Common myeloid progenitor, CD34-positive (primary cell): ENCODE measurements around the gene UBE2H.
"Not testable (repeated sequence)": the region's sequence is repeated elsewhere in the genome, so short reads cannot be mapped to it uniquely, and the experiment has no call there.

Experiments
- CTCF ChIA-PET: fragments of 350-600 bp; sonication (Branson Sonifier 250); formaldehyde crosslinking; loops from one replicate; lab custom pipeline; 2021; ENCODE audit warnings: antibody characterized with exemption; lab: Charles Lee
- POLR2A ChIA-PET: fragments of 350-600 bp; sonication (Branson Sonifier 250); formaldehyde crosslinking; loops from one replicate; lab custom pipeline; 2021; ENCODE audit warnings: antibody characterized with exemption; lab: Charles Lee
- DNase-seq, 3 donors: peaks; one replicate each; pipeline versions ENCODE4 v3.0.0 to v3.0.0-alpha.2; 2013
- H3K27ac ChIP-seq, 2 experiments: 1 replicate in 1 of 2; 2 replicates in 1 of 2; pipeline ENCODE4 v1.7.0; 2013; ENCODE audit warnings: inconsistent platforms in 2 of 2, low read length in 2 of 2, mild to moderate bottlenecking in 2 of 2, low read depth in 1 of 2, moderate library complexity in 1 of 2; ENCODE audit not compliant: severe bottlenecking in 2 of 2, insufficient read depth in 1 of 2, poor library complexity in 1 of 2
- H3K27me3 ChIP-seq, 5 experiments: replicated peaks in 2 of 5; 1 replicate in 3 of 5; 2 replicates in 2 of 5; pipeline versions ENCODE4 v1.6.1 to v1.7.0; 2013; ENCODE audit warnings: low read length in 4 of 5, mild to moderate bottlenecking in 2 of 5, moderate library complexity in 2 of 5, inconsistent platforms in 1 of 5; ENCODE audit not compliant: insufficient read depth in 5 of 5, control insufficient read depth in 4 of 5
- H3K36me3 ChIP-seq, 4 experiments: 1 replicate in 2 of 4; 2 replicates in 2 of 4; pipeline versions ENCODE4 v1.6.1 to v1.7.0; 2013; ENCODE audit warnings: low read length in 3 of 4, control low read depth in 1 of 4, mild to moderate bottlenecking in 1 of 4; ENCODE audit not compliant: control insufficient read depth in 4 of 4, insufficient read depth in 4 of 4
- H3K4me1 ChIP-seq, 4 experiments: 1 replicate in 3 of 4; 2 replicates in 1 of 4; pipeline versions ENCODE4 v1.6.1 to v1.7.1; 2013; ENCODE audit warnings: low read length in 3 of 4, mild to moderate bottlenecking in 3 of 4, control low read depth in 1 of 4, inconsistent platforms in 1 of 4, moderate library complexity in 1 of 4; ENCODE audit not compliant: control insufficient read depth in 4 of 4, insufficient read depth in 4 of 4; ENCODE audit errors: control extremely low read depth in 1 of 4
- H3K4me3 ChIP-seq, 7 experiments: 1 replicate in 4 of 7; 2 replicates in 3 of 7; pipeline versions ENCODE4 v1.5.1 to v1.7.0; 2013; ENCODE audit warnings: mild to moderate bottlenecking in 7 of 7, low read length in 6 of 7, moderate library complexity in 6 of 7, inconsistent platforms in 2 of 7, low read depth in 2 of 7, control low read depth in 1 of 7; ENCODE audit not compliant: insufficient read depth in 4 of 7, control insufficient read depth in 1 of 7; ENCODE audit errors: extremely low read depth in 1 of 7
- H3K9me3 ChIP-seq, 5 experiments: 1 replicate in 4 of 5; 2 replicates in 1 of 5; pipeline versions ENCODE4 v1.6.1 to v1.7.1; 2013; ENCODE audit warnings: low read length in 4 of 5, mild to moderate bottlenecking in 2 of 5, inconsistent platforms in 1 of 5, low read depth in 1 of 5, moderate library complexity in 1 of 5; ENCODE audit not compliant: control insufficient read depth in 4 of 5, insufficient read depth in 2 of 5; ENCODE audit errors: control extremely low read depth in 1 of 5
- WGBS: methylation state at CpG from one replicate; pipeline ENCODE4 v1.1.5; 2013; ENCODE audit not compliant: insufficient coverage; 5-methylcytosine and 5-hydroxymethylcytosine counted together

Gene UBE2H

DNA sequence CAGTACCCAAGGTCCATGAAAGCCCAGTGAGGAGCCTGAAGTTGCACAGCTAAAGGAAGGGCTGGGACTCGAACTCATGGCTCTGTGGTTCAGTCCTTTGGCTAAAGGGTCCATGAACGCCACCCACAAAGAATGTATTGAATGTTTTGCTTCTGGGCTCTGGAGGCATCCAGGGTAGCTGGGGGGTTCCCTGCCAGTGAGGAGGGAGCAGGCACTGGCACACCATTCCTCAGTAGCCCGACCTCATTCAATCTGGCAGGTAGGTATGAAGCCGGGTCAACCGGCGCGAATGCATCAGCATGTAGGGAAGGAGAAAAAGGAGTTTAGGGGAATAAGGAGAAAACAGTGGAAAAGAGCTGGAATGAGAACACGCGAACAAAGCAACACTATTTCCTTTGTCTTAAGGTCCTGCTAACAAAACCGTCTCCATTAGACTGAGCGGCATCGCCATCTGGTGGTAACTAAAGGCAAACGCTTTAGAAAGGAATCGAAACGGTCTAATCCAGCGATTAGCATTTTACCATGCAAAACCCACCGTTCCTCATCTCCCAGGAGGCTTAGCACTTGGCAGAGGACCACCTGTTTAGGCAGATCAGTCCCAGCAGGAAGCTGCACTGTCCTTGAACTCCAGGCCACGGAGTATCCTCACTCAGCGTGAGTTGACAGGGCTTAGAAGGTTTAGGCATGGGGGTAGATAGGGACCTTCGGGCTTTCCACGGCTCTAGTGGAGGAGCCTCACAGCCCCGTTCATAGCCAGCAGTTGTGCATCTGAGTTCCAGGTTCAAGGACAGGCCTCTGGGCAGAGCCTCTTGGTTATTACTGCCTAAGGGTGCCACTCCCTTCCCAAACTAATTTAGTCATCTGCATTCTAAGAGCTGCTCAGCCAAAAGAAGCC lies 122.8 kb downstream of the UBE2H start:
- H3K27me3 ChIP-seq, result no peaks in the 10 kb centered on the region
- peak; percentile 75 to 89 (median 83) for DNase-seq
- H3K36me3 ChIP-seq, result peaks cover 0 to 20% (median 6%) of the 10 kb centered on the region in 4 experiments
- ChIA-PET CTCF (interaction anchor here (0.5 to 8.4 kb wide), 33 partner anchors 8 to 252 kb away, joined by 3 to 69 read pairs (median 4); no protein-coding TSS in a partner anchor), POLR2A (no interaction called here)
- peaks cover 0 to 15% (median 11%) of the 10 kb centered on the region in 4 experiments for H3K4me1 ChIP-seq
- no peak overlapping the region for H3K27ac ChIP-seq
- 20% methylated on average over 21 of the region's 22 CpGs for whole genome bisulfite sequencing
- H3K9me3 ChIP-seq, result no peaks in the 10 kb centered on the region
- H3K4me3 ChIP-seq, result peak overlapping the region in 4 of 7 experiments; percentile 26 to 62 (median 52)

DNA sequence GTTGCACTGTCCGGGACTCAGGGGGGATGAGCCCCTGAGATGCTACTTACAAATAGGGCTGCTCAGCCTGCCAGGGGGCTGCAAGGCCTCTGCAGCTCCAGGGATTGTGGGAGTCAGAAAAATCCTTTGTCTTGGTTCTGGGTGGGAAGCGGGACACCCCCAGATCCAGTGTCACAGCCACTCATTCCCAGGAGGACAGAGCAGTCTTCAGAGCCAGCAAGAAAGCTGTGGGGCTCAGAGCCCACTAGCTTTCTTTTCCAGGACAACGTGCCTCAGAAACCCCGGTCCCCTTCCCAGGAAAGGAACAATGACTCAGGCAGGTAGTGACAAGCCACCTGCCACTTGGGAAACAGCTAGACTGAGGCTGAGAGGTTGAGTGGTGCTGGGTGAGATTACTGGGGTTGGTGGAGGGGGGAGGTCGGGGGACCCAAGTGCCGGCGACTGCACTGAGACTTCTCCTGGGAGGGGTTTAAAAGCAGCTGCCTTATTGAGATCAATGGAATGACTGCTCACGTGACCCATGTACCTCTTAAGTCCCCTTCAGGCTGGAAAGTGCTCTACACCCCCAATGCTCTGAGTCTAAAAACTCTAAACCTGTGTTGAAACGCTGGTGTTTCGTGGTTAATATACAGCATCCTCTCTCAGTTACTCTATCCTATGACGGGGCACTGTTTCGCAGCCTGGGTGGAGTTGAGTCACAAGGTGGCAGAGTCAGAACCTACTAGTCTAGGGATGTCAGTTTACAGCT lies 123.6 kb downstream of the UBE2H start:
- no peak overlapping the region for H3K27ac ChIP-seq
- peaks cover 0 to 20% (median 16%) of the 10 kb centered on the region in 4 experiments for H3K4me1 ChIP-seq
- CTCF ChIA-PET, result interaction anchor here (0.5 to 8.4 kb wide), 32 partner anchors 9 to 965 kb away, joined by 3 to 69 read pairs (median 4); no protein-coding TSS in a partner anchor
- H3K4me3 ChIP-seq, result no peak overlapping the region
- peak in 2 of 3 donors; percentile 62 to 65 for DNase-seq
- peaks cover 0 to 13% (median 3%) of the 10 kb centered on the region in 4 experiments for H3K36me3 ChIP-seq
- POLR2A ChIA-PET, result no interaction called here
- H3K27me3 ChIP-seq, result peaks cover 0 to 2% (median 0%) of the 10 kb centered on the region in 5 experiments
- no peaks in the 10 kb centered on the region for H3K9me3 ChIP-seq
- 89% methylated on average over 8 of the region's 12 CpGs for WGBS

DNA sequence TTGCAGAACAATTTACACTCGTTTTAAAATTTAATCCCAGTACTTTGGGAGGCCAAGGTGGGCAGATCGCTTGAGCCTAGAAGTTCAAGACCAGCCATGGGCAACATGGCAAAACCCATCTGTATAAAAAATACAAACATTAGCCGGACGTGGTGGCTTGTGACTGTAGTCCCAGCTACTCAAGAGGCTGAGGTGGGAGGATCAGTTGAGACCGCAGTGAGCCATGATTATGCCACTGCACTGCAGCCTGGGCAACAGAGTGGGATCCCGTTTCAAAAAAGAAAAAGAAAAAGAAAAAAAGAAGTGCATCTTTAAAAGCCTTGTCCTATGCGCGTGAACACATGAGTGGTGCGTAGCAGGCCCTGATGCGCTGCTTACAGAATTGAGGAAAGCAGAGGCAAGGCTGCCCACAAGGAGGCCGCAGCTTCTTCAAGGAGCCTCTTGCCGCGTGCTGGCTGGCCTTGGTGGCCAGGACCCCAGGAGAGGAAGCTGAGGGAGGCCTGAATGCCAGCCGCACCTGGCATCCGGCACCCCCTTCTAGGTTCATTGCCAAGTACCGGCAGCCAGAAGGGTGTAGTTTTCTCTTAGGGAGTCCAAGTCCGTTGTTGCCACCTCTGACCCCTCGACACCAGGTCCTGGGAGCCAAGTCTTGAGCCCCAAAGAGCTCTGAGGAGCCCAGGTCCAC lies 124.5 kb downstream of the UBE2H start:
- Histone ChIP-seq H3K27ac (no peak overlapping the region), H3K4me1 (peaks cover 0 to 20% (median 16%) of the 10 kb centered on the region in 4 experiments), H3K9me3 (no peaks in the 10 kb centered on the region), H3K36me3 (peaks cover 0 to 6% (median 2%) of the 10 kb centered on the region in 4 experiments), H3K27me3 (peaks cover 0 to 2% (median 0%) of the 10 kb centered on the region in 5 experiments), H3K4me3 (no peak overlapping the region)
- CTCF ChIA-PET, result interaction anchor here (0.6 to 8.4 kb wide), 12 partner anchors 8 to 964 kb away, joined by 3 to 69 read pairs (median 4); no protein-coding TSS in a partner anchor
- 95% methylated on average over 11 of the region's 18 CpGs for WGBS
- POLR2A ChIA-PET, result no interaction called here
- DNase-seq, result no peak

DNA sequence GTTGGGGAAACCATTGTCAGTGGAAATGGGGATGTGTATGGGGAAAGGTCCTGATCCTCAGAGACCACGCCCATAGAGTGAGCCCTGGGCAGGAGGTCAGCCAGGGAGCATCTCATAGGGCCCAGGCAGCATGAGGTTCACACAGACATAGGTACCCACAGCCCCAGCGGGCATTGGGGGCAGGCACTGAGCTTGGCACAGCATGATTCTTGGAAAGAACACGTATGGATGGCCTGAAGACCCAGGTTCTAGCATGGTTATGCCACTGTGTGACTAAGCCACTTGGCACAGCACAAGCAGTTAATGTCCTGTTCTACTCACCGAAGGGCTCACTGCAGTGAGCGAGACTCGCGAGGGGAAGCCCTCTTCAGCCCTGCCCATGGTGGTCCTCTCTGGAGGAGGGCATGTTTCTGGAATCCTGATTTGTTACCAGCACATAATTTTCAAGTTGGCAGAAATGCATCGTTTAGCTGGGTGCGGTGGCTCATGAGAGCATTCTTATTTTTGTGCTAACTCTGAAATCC lies 125.2 kb downstream of the UBE2H start:
- no peak overlapping the region for H3K27ac ChIP-seq
- no peak for DNase-seq
- no peaks in the 10 kb centered on the region for H3K9me3 ChIP-seq
- peaks cover 0 to 2% (median 0%) of the 10 kb centered on the region in 5 experiments for H3K27me3 ChIP-seq
- H3K4me3 ChIP-seq, result no peak overlapping the region
- WGBS, result 93% methylated on average over 9 of the region's 9 CpGs
- POLR2A ChIA-PET, result no interaction called here
- H3K4me1 ChIP-seq, result peaks cover 0 to 20% (median 16%) of the 10 kb centered on the region in 4 experiments
- H3K36me3 ChIP-seq, result peaks cover 0 to 6% (median 2%) of the 10 kb centered on the region in 4 experiments
- CTCF ChIA-PET, result interaction anchor here (2.4 to 8.4 kb wide), 4 partner anchors 10 to 184 kb away, joined by 5 to 69 read pairs (median 38); no protein-coding TSS in a partner anchor

DNA sequence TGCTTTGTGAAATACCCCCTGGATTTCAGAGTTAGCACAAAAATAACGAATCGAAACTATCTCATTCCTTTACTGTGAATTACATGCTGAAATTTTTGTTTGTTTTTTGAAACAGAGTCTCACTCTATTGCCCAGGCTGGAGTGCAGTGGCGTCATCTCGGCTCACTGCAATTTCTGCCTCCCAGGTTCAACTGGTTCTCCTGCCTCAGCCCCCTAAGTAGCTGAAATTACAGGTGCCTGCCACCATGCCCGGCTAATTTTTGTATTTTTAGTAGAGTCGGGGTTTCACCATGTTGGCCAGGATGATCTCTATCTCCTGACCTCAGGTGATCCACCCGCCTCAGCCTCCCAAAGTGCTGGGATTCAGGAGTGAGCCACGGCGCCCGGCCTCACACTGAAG lies 125.9 kb downstream of the UBE2H start:
- WGBS, result 83% methylated on average over 5 of the region's 10 CpGs
- H3K27me3 ChIP-seq, H3K36me3 ChIP-seq, H3K9me3 ChIP-seq, H3K4me3 ChIP-seq, DNase-seq, H3K27ac ChIP-seq: not testable (repeated sequence)
- ChIA-PET CTCF (interaction anchor here (0.9 to 8.4 kb wide), 5 partner anchors 11 to 184 kb away, joined by 4 to 69 read pairs (median 7); no protein-coding TSS in a partner anchor), POLR2A (interaction anchor here (0.8 kb wide), 1 partner anchor 14 kb away, joined by 3 read pairs; no protein-coding TSS in a partner anchor)
- peaks cover 0 to 20% (median 16%) of the 10 kb centered on the region in 4 experiments for H3K4me1 ChIP-seq
